OCI-LY1 (cell line): ENCODE data around the gene NEDD4L.

Source experiments
- H2AFZ ChIP-seq: fragments of 200-600 bp; sonication (generic), shearing (Covaris generic); 2 replicates; pipeline ENCODE4 v1.6.0; 2014; ENCODE audit warnings: antibody characterized with exemption, mild to moderate bottlenecking, low read length
- H3F3A ChIP-seq: fragments of 200-600 bp; sonication (generic), shearing (Covaris generic); 2 replicates; pipeline ENCODE4 v1.6.0; 2014; ENCODE audit warnings: mild to moderate bottlenecking, antibody characterized with exemption, low read length, moderate library complexity; ENCODE audit not compliant: insufficient read depth
- H3K27ac ChIP-seq: fragments of 200-600 bp; sonication (generic); 2 replicates; pipeline ENCODE4 v1.5.1; 2014; ENCODE audit warnings: low read length, mixed run types, mild to moderate bottlenecking, low read depth; ENCODE audit not compliant: poor library complexity, severe bottlenecking
- H3K27me3 ChIP-seq: fragments of 200-600 bp; sonication (generic); 2 replicates; pipeline ENCODE4 v1.6.0; 2014; ENCODE audit warnings: antibody characterized with exemption, mild to moderate bottlenecking, low read length, moderate library complexity; ENCODE audit not compliant: insufficient read depth
- H3K36me3 ChIP-seq: fragments of 200-600 bp; sonication (generic); 2 replicates; pipeline ENCODE4 v1.6.1; 2014; ENCODE audit warnings: mild to moderate bottlenecking, antibody characterized with exemption, low read length, moderate library complexity, mixed read lengths; ENCODE audit not compliant: insufficient read depth
- H3K4me1 ChIP-seq: fragments of 200-600 bp; sonication (generic); 2 replicates; pipeline ENCODE4 v1.5.1; 2014; ENCODE audit warnings: mild to moderate bottlenecking, low read length, moderate library complexity; ENCODE audit not compliant: insufficient read depth, severe bottlenecking
- H3K4me2 ChIP-seq: fragments of 200-600 bp; sonication (generic), shearing (Covaris generic); 2 replicates; pipeline ENCODE4 v1.6.1; 2014; ENCODE audit warnings: low read length
- H3K4me3 ChIP-seq: fragments of 200-600 bp; sonication (generic); 2 replicates; pipeline ENCODE4 v1.5.1; 2014; ENCODE audit warnings: low read length, low read depth, mild to moderate bottlenecking, mixed read lengths; ENCODE audit not compliant: poor library complexity, severe bottlenecking
- H3K79me2 ChIP-seq: fragments of 200-600 bp; shearing (Covaris generic); 2 replicates; pipeline ENCODE4 v1.6.1; 2016; ENCODE audit warnings: mixed run types, low read length, mixed read lengths; ENCODE audit not compliant: insufficient read depth
- H3K9ac ChIP-seq: fragments of 200-600 bp; sonication (generic), shearing (Covaris generic); 2 replicates; pipeline ENCODE4 v1.6.1; 2014; ENCODE audit warnings: mild to moderate bottlenecking, low read length, mixed read lengths
- H3K9me2 ChIP-seq: fragments of 200-600 bp; sonication (generic), shearing (Covaris generic); 2 replicates; pipeline ENCODE4 v1.6.1; 2014; ENCODE audit warnings: low read depth, mild to moderate bottlenecking, low read length, mixed read lengths
- H3K9me3 ChIP-seq: fragments of 200-600 bp; shearing (Covaris generic); 2 replicates; pipeline ENCODE4 v1.6.1; 2014; ENCODE audit warnings: low read length, mixed read lengths
- H4K20me1 ChIP-seq: fragments of 200-600 bp; sonication (generic), shearing (Covaris generic); 2 replicates; pipeline ENCODE4 v1.6.0; 2016; ENCODE audit warnings: mild to moderate bottlenecking, low read length; ENCODE audit not compliant: insufficient read depth
- EZH2 ChIP-seq: fragments of 200-600 bp; sonication (generic), shearing (Covaris generic); IDR thresholded peaks from 2 replicates; pipeline ENCODE4 v1.8.0; 2017; ENCODE audit warnings: borderline replicate concordance, mixed run types, mild to moderate bottlenecking, antibody characterized with exemption, low read length, moderate library complexity, mixed read lengths
- TF ChIP-seq, protein P1 (sequence below): fragments of 200-600 bp; sonication (generic), shearing (Covaris generic); IDR thresholded peaks from 2 replicates; pipeline ENCODE4 v1.5.1; 2017; ENCODE audit warnings: mild to moderate bottlenecking, antibody characterized with exemption, low read length, moderate library complexity, mixed read lengths

The NEDD4L gene

DNA sequence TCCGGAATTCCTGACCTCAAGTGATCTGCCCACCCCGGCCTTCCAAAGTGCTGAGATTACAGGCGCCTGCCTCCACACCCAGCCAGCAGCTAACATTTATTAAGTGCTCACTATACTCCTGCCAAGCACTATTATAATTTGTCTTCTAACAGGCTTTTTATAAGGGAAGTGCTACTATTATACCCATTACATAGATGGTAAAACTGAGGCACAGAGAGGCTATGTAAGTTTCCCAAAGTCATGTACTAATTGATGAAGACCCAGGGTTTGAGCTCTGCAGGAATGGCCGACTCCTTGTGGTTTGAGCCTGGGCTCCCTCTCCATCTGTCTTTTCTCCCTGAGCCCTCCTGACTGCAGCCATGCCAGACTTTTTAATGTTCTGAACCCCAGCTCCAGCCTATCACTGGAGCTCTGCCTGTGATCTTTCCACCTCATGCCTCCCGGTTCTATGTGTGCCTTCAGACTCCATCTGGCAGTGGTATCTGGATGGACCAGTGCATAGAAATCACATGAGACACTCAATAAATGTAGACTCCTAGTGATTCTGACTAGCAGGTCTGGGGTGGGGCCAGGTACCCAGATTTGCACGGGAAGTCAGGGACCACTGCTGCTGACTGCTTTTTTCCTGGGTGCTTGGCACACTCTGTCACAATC is 197.1 kb downstream of the NEDD4L start:
- TF ChIP-seq, protein P1, sequence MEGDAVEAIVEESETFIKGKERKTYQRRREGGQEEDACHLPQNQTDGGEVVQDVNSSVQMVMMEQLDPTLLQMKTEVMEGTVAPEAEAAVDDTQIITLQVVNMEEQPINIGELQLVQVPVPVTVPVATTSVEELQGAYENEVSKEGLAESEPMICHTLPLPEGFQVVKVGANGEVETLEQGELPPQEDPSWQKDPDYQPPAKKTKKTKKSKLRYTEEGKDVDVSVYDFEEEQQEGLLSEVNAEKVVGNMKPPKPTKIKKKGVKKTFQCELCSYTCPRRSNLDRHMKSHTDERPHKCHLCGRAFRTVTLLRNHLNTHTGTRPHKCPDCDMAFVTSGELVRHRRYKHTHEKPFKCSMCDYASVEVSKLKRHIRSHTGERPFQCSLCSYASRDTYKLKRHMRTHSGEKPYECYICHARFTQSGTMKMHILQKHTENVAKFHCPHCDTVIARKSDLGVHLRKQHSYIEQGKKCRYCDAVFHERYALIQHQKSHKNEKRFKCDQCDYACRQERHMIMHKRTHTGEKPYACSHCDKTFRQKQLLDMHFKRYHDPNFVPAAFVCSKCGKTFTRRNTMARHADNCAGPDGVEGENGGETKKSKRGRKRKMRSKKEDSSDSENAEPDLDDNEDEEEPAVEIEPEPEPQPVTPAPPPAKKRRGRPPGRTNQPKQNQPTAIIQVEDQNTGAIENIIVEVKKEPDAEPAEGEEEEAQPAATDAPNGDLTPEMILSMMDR = no peak
- TF ChIP-seq EZH2 = no peak
- Histone ChIP-seq H3K4me1 (no peaks in the 10 kb centered on the region), H3K79me2 (no peaks in the 10 kb centered on the region), H4K20me1 (no peaks in the 10 kb centered on the region), H3K4me3 (no peak overlapping the region), H3K9me2 (no peaks in the 10 kb centered on the region), H3K9ac (no peak overlapping the region), H3K9me3 (no peaks in the 10 kb centered on the region), H3K27me3 (no peaks in the 10 kb centered on the region), H3F3A (no peaks in the 10 kb centered on the region), H3K36me3 (no peaks in the 10 kb centered on the region), H2AFZ (no peak overlapping the region), H3K27ac (no peak overlapping the region), H3K4me2 (no peak overlapping the region)

DNA sequence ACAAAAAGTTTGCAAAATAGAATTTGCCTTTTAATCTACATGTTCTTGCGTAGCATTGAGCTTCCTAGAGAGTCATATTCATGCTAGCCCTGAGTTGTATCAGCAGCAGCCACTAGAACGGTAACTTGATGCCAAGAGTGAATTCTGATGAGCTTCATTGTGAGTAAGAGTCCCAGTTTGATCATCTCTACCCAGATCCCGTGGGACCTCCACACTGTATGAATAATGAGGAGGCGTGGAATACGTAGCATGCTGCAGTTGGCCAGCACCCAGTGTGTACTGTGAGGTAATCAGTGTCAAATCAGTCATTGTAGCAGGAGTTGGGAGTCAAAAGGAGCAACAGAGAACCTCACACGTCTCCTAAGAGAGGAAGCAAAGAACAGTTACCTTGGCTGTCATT is 197.9 kb downstream of the NEDD4L start:
- Histone ChIP-seq H3K79me2 (no peaks in the 10 kb centered on the region), H3K27me3 (no peaks in the 10 kb centered on the region), H3K9ac (no peak overlapping the region), H3K36me3 (no peaks in the 10 kb centered on the region), H3F3A (no peaks in the 10 kb centered on the region), H3K4me1 (no peaks in the 10 kb centered on the region), H3K9me2 (no peaks in the 10 kb centered on the region), H3K4me3 (no peak overlapping the region), H2AFZ (no peak overlapping the region), H3K9me3 (no peaks in the 10 kb centered on the region), H4K20me1 (no peaks in the 10 kb centered on the region), H3K27ac (no peak overlapping the region), H3K4me2 (no peak overlapping the region)
- TF ChIP-seq, protein P1 = no peak
- no peak for TF ChIP-seq EZH2

DNA sequence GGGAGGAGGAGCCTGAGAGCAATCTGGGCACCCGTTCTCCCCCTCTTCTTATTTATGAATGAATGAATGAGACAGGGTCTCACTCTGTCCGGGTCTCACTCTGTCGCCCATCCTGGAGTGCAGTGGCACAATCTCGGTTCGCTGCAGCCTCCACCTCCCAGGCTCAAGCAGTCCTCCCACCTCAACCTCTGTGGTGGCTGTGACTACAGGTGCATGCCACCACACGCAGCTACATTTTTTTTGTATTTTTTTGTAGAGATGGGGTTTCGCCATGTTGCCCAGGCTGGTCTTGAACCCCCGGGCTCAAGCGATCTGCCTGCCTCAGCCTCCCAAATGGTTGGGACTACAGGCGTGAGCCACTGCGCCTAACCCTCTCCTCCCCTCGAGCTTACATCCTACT is 198.4 kb downstream of the NEDD4L start:
- H3K27me3 ChIP-seq = no peaks in the 10 kb centered on the region
- H3K27ac ChIP-seq = no peak overlapping the region
- no peaks in the 10 kb centered on the region for H3K79me2 ChIP-seq
- no peaks in the 10 kb centered on the region for H3K9me3 ChIP-seq
- no peaks in the 10 kb centered on the region for H3F3A ChIP-seq
- H3K4me1 ChIP-seq = no peaks in the 10 kb centered on the region
- no peak overlapping the region for H2AFZ ChIP-seq
- no peak for TF ChIP-seq EZH2
- TF ChIP-seq, protein P1 = no peak
- no peak overlapping the region for H3K9ac ChIP-seq
- H3K4me3 ChIP-seq = no peak overlapping the region
- H4K20me1 ChIP-seq = no peaks in the 10 kb centered on the region
- no peak overlapping the region for H3K4me2 ChIP-seq
- H3K36me3 ChIP-seq = no peaks in the 10 kb centered on the region
- H3K9me2 ChIP-seq = no peaks in the 10 kb centered on the region
